PC-9 (cell line): ENCODE results near the gene CRISPLD2. TPM values are rescaled to one million over a fixed set of nuclear protein-coding genes. Genes with fewer than 3 reads are reported as not detected.

Experiments
- BruUV-seq: library from RNA; stranded (reverse); fragments of 400-500 nt; replicated peaks from 2 replicates; lab custom pipeline; 2021; lab: Mats Ljungman, UMichigan
- CTCF ChIA-PET: fragments of 300-600 bp; sonication (Branson Sonifier 250); formaldehyde crosslinking; loops from one replicate; lab custom pipeline; 2022; ENCODE audit warnings: antibody characterized with exemption; lab: Charles Lee
- POLR2A ChIA-PET: fragments of 300-600 bp; sonication (Branson Sonifier 250); formaldehyde crosslinking; loops from one replicate; lab custom pipeline; 2022; ENCODE audit warnings: antibody characterized with exemption; ENCODE audit not compliant: unreplicated experiment; lab: Charles Lee
- DNase-seq, 2 experiments: peaks; one replicate each; pipeline versions ENCODE4 v3.0.0 to v3.0.0-alpha.2; 2015 to 2022; ENCODE audit warnings: mixed read lengths in 1 of 2
- H2AFZ ChIP-seq: fragments of 200-600 bp; sonication (generic); 2 replicates; pipeline ENCODE4 v1.8.1; 2017; ENCODE audit warnings: antibody characterized with exemption
- H3F3A ChIP-seq: fragments of 200-600 bp; sonication (generic); 2 replicates; pipeline ENCODE4 v1.8.1; 2017; ENCODE audit warnings: antibody characterized with exemption, mild to moderate bottlenecking, low read depth; ENCODE audit not compliant: insufficient read depth
- H3K27ac ChIP-seq: fragments of 200-600 bp; sonication (generic); 2 replicates; pipeline ENCODE4 v1.6.1; 2016; ENCODE audit warnings: mixed run types
- H3K27me3 ChIP-seq: fragments of 200-600 bp; sonication (generic); 2 replicates; pipeline ENCODE4 v1.6.1; 2016; ENCODE audit warnings: low read depth, mixed run types; ENCODE audit not compliant: insufficient read depth
- H3K36me3 ChIP-seq: fragments of 200-600 bp; sonication (generic); 2 replicates; pipeline ENCODE4 v1.6.1; 2016; ENCODE audit warnings: low read depth, mixed run types
- H3K4me1 ChIP-seq: fragments of 200-600 bp; sonication (generic); replicated peaks from 2 replicates; pipeline ENCODE4 v1.6.1; 2016; ENCODE audit warnings: mixed run types; ENCODE audit not compliant: insufficient read depth
- H3K4me2 ChIP-seq: fragments of 200-600 bp; sonication (generic); 2 replicates; pipeline ENCODE4 v1.6.1; 2017; ENCODE audit warnings: mixed run types
- H3K4me3 ChIP-seq: fragments of 200-600 bp; sonication (generic); 2 replicates; pipeline ENCODE4 v1.6.1; 2016; ENCODE audit warnings: mixed run types
- H3K79me2 ChIP-seq: fragments of 200-600 bp; sonication (generic); 2 replicates; pipeline ENCODE4 v1.6.1; 2017; ENCODE audit warnings: low read depth, mixed run types
- H3K9me2 ChIP-seq: fragments of 200-600 bp; sonication (generic); 2 replicates; pipeline ENCODE4 v1.8.1; 2017; ENCODE audit warnings: mild to moderate bottlenecking; ENCODE audit not compliant: insufficient read depth
- H3K9me3 ChIP-seq: fragments of 200-600 bp; sonication (generic); 2 replicates; pipeline ENCODE4 v1.8.1; 2016; ENCODE audit warnings: low read depth; ENCODE audit not compliant: insufficient read depth
- H4K20me1 ChIP-seq: fragments of 200-600 bp; sonication (generic); 2 replicates; pipeline ENCODE4 v1.8.1; 2017; ENCODE audit not compliant: insufficient read depth
- CTCF ChIP-seq: fragments of 200-600 bp; sonication (generic); conservative IDR thresholded peaks from 2 replicates; pipeline ENCODE4 v1.6.1; 2017; ENCODE audit warnings: mixed run types, antibody characterized with exemption, mild to moderate bottlenecking, moderate library complexity
- EZH2 ChIP-seq: fragments of 200-600 bp; sonication (generic); IDR thresholded peaks from 2 replicates; pipeline ENCODE4 v1.8.0; 2017; ENCODE audit warnings: antibody characterized with exemption, low read depth
- intact Hi-C: fragments of 100-400 bp; cut with micrococcal nuclease; formaldehyde crosslinking; loops from one replicate; pipeline ENCODE4 v1.10.0; 2022; ENCODE audit not compliant: unreplicated experiment
- total RNA-seq: library from RNA; stranded (reverse); gene quantifications from 2 replicates; pipeline ENCODE4 v1.2.3, GENCODE V29; 2021

CRISPLD2 gene
- total RNA-seq, 1 experiment from 2014 or later = 18.6 TPM

- no peak overlapping the region for H3K27ac ChIP-seq
- H3K36me3 ChIP-seq = no peaks in the 10 kb centered on the region
- TF ChIP-seq EZH2 (no peak), CTCF (no peak)
- no peaks in the 10 kb centered on the region for H3K27me3 ChIP-seq
- CTCF ChIA-PET = no interaction called here
- no peak overlapping the region for H3K4me3 ChIP-seq
- H2AFZ ChIP-seq = no peak overlapping the region
- intact Hi-C loops = no loop called here
- no peaks in the 10 kb centered on the region for H3K9me2 ChIP-seq
- no peaks in the 10 kb centered on the region for H4K20me1 ChIP-seq
- no TSS peak for BruUV-seq
- no peak for DNase-seq
- no peak overlapping the region for H3K4me2 ChIP-seq
- H3K9me3 ChIP-seq = no peaks in the 10 kb centered on the region
- H3K79me2 ChIP-seq = no peaks in the 10 kb centered on the region
- POLR2A ChIA-PET = no interaction called here
- H3F3A ChIP-seq = peaks cover 28% of the 10 kb centered on the region; the same call in 1 of the 2 replicates
- H3K4me1 ChIP-seq = peaks cover 37% of the 10 kb centered on the region
Observed at GRCh38 chr16:84823484-84823883, 3.7 kb downstream of the CRISPLD2 start.

GRCh38 chr16:84823926-84824325 lies 4.1 kb downstream of the CRISPLD2 start:
- H3K36me3 ChIP-seq = no peaks in the 10 kb centered on the region
- CTCF ChIA-PET = no interaction called here
- no peak for TF ChIP-seq CTCF
- no peak for TF ChIP-seq EZH2
- no peaks in the 10 kb centered on the region for H3K79me2 ChIP-seq
- POLR2A ChIA-PET = no interaction called here
- H3K4me1 ChIP-seq = peaks cover 38% of the 10 kb centered on the region
- H3K4me2 ChIP-seq = no peak overlapping the region
- no peaks in the 10 kb centered on the region for H3K9me2 ChIP-seq
- H3K9me3 ChIP-seq = no peaks in the 10 kb centered on the region
- intact Hi-C loops = no loop called here
- H3K27me3 ChIP-seq = no peaks in the 10 kb centered on the region
- H3F3A ChIP-seq = peaks cover 30% of the 10 kb centered on the region; the same call in 1 of the 2 replicates
- no peak overlapping the region for H3K4me3 ChIP-seq
- H4K20me1 ChIP-seq = no peaks in the 10 kb centered on the region
- no peak overlapping the region for H2AFZ ChIP-seq
- BruUV-seq = no TSS peak
- H3K27ac ChIP-seq = no peak overlapping the region
- DNase-seq = no peak

- Histone ChIP-seq H3K4me2 (no peak overlapping the region), H4K20me1 (no peaks in the 10 kb centered on the region), H3K36me3 (no peaks in the 10 kb centered on the region), H2AFZ (no peak overlapping the region), H3K4me3 (no peak overlapping the region), H3K9me2 (no peaks in the 10 kb centered on the region), H3F3A (peaks cover 19% of the 10 kb centered on the region; the same call in 1 of the 2 replicates), H3K27ac (no peak overlapping the region), H3K9me3 (no peaks in the 10 kb centered on the region), H3K27me3 (no peaks in the 10 kb centered on the region), H3K4me1 (peaks cover 24% of the 10 kb centered on the region), H3K79me2 (no peaks in the 10 kb centered on the region)
- no peak for DNase-seq
- TF ChIP-seq CTCF = no peak
- no peak for TF ChIP-seq EZH2
- intact Hi-C loops = no loop called here
- no TSS peak for BruUV-seq
- ChIA-PET POLR2A (interaction anchor here (0.5 kb wide), 1 partner anchor 40 kb away, joined by 6 read pairs; no protein-coding TSS in a partner anchor), CTCF (interaction anchor here (0.7 kb wide), 1 partner anchor 326 kb away, joined by 3 read pairs; no protein-coding TSS in a partner anchor)
Observed at GRCh38 chr16:84825896-84826557, 6.2 kb downstream of the CRISPLD2 start.
